Stimulated activated memory B cell treated with anti-CD40 and anti-IgM and Interleukin-4, amounts not matched to agents 10 μg/mL and 1 μg/mL and 100 μg/mL, for 72 hours (primary cell): ENCODE results near the gene PTPRN.

Experiments
- ATAC-seq: fragments of 150-1000 bp; cut with Tn5 transposase; 2 replicates; pipeline ENCODE4 v1.10.0; 2021
- H3K27ac Mint-ChIP-seq: one replicate; pipeline ENCODE4 v1.8.0; 2022; ENCODE audit warnings: mild to moderate bottlenecking, mixed read lengths
- H3K27me3 Mint-ChIP-seq: one replicate; pipeline ENCODE4 v1.8.0; 2022; ENCODE audit warnings: mixed read lengths
- H3K36me3 Mint-ChIP-seq: one replicate; pipeline ENCODE4 v1.8.0; 2022; ENCODE audit warnings: mixed read lengths
- H3K4me1 Mint-ChIP-seq: one replicate; pipeline ENCODE4 v1.8.0; 2022; ENCODE audit warnings: mixed read lengths
- H3K4me3 Mint-ChIP-seq: one replicate; pipeline ENCODE4 v1.8.0; 2022; ENCODE audit warnings: mild to moderate bottlenecking, moderate library complexity, mixed read lengths
- H3K9me3 Mint-ChIP-seq: one replicate; pipeline ENCODE4 v1.8.0; 2022; ENCODE audit warnings: mixed read lengths

PTPRN gene

GRCh38 chr2:219285894-219286425 lies 23.2 kb downstream of the PTPRN start:
- Mint-ChIP-seq H3K9me3 (no peaks in the 10 kb centered on the region), H3K4me1 (peaks cover 31% of the 10 kb centered on the region), H3K36me3 (peaks cover 33% of the 10 kb centered on the region), H3K4me3 (no peak overlapping the region), H3K27ac (peak overlapping the region; percentile 43), H3K27me3 (no peaks in the 10 kb centered on the region)
- no peak for ATAC-seq

- ATAC-seq = no peak
- peaks cover 39% of the 10 kb centered on the region for H3K36me3 Mint-ChIP-seq
Observed at GRCh38 chr2:219285373-219285735, 23.8 kb downstream of the PTPRN start.

GRCh38 chr2:219284501-219285372 lies 24.5 kb downstream of the PTPRN start:
- Mint-ChIP-seq H3K27ac (no peak overlapping the region), H3K36me3 (peaks cover 41% of the 10 kb centered on the region), H3K4me3 (no peak overlapping the region), H3K27me3 (no peaks in the 10 kb centered on the region), H3K9me3 (no peaks in the 10 kb centered on the region), H3K4me1 (peaks cover 43% of the 10 kb centered on the region)
- ATAC-seq = no peak

More at GRCh38 chr2:219285373-219285735, 23.8 kb downstream of the PTPRN start:
- Mint-ChIP-seq H3K4me1 (peaks cover 37% of the 10 kb centered on the region), H3K27ac (no peak overlapping the region), H3K27me3 (no peaks in the 10 kb centered on the region), H3K9me3 (no peaks in the 10 kb centered on the region), H3K4me3 (no peak overlapping the region)

- Mint-ChIP-seq H3K4me1 (peaks cover 55% of the 10 kb centered on the region), H3K27me3 (no peaks in the 10 kb centered on the region), H3K4me3 (no peak overlapping the region), H3K27ac (peak overlapping the region; percentile 45), H3K9me3 (no peaks in the 10 kb centered on the region), H3K36me3 (peaks cover 41% of the 10 kb centered on the region)
- ATAC-seq = no peak
Observed at GRCh38 chr2:219282943-219283581, 26.1 kb downstream of the PTPRN start.

- H3K27me3 Mint-ChIP-seq = no peaks in the 10 kb centered on the region
- H3K36me3 Mint-ChIP-seq = peaks cover 41% of the 10 kb centered on the region
- no peaks in the 10 kb centered on the region for H3K9me3 Mint-ChIP-seq
- no peak for ATAC-seq
- H3K27ac Mint-ChIP-seq = peak overlapping the region; percentile 45
- no peak overlapping the region for H3K4me3 Mint-ChIP-seq
- peaks cover 62% of the 10 kb centered on the region for H3K4me1 Mint-ChIP-seq
Observed at GRCh38 chr2:219282375-219282774, 26.8 kb downstream of the PTPRN start.

GRCh38 chr2:219281588-219281987 lies 27.6 kb downstream of the PTPRN start:
- Mint-ChIP-seq H3K4me1 (peaks cover 66% of the 10 kb centered on the region), H3K9me3 (no peaks in the 10 kb centered on the region), H3K36me3 (peaks cover 41% of the 10 kb centered on the region), H3K4me3 (no peak overlapping the region), H3K27me3 (no peaks in the 10 kb centered on the region), H3K27ac (peak overlapping the region; percentile 96)
- ATAC-seq = no peak

- ATAC-seq = no peak
- Mint-ChIP-seq H3K4me3 (peak overlapping the region; percentile 96), H3K4me1 (peaks cover 58% of the 10 kb centered on the region), H3K36me3 (peaks cover 33% of the 10 kb centered on the region), H3K27me3 (no peaks in the 10 kb centered on the region), H3K27ac (peak overlapping the region; percentile 96), H3K9me3 (no peaks in the 10 kb centered on the region)
Observed at GRCh38 chr2:219280651-219281050, 28.6 kb downstream of the PTPRN start.

- ATAC-seq = no peak
- H3K36me3 Mint-ChIP-seq = peaks cover 27% of the 10 kb centered on the region
- H3K9me3 Mint-ChIP-seq = no peaks in the 10 kb centered on the region
- H3K4me3 Mint-ChIP-seq = peak overlapping the region; percentile 96
- H3K27me3 Mint-ChIP-seq = no peaks in the 10 kb centered on the region
- H3K4me1 Mint-ChIP-seq = peaks cover 52% of the 10 kb centered on the region
- H3K27ac Mint-ChIP-seq = peak overlapping the region; percentile 96
Observed at GRCh38 chr2:219279916-219280516, 29.2 kb downstream of the PTPRN start.

GRCh38 chr2:219279151-219279915 lies 29.9 kb downstream of the PTPRN start, which contains the start of gene DNAJB2:
Gene DNAJB2, plus strand, starts transcription at chr2:219279366. Its CDS starts 468 bp downstream, at chr2:219279834.
- no peaks in the 10 kb centered on the region for H3K27me3 Mint-ChIP-seq
- H3K9me3 Mint-ChIP-seq = no peaks in the 10 kb centered on the region
- peaks cover 59% of the 10 kb centered on the region for H3K4me1 Mint-ChIP-seq
- H3K36me3 Mint-ChIP-seq = peaks cover 27% of the 10 kb centered on the region
- H3K4me3 Mint-ChIP-seq = peak within 1 kb of the TSS; percentile 96
- H3K27ac Mint-ChIP-seq = peak within 1 kb of the TSS; percentile 96
- peak; percentile 93 for ATAC-seq

GRCh38 chr2:219278655-219279150 lies 30.5 kb downstream of the PTPRN start:
- H3K4me1 Mint-ChIP-seq = peaks cover 65% of the 10 kb centered on the region
- peak overlapping the region; percentile 96 for H3K27ac Mint-ChIP-seq
- no peaks in the 10 kb centered on the region for H3K27me3 Mint-ChIP-seq
- peak overlapping the region; percentile 96 for H3K4me3 Mint-ChIP-seq
- peaks cover 27% of the 10 kb centered on the region for H3K36me3 Mint-ChIP-seq
- ATAC-seq = peak; percentile 0
- H3K9me3 Mint-ChIP-seq = no peaks in the 10 kb centered on the region

GRCh38 chr2:219277703-219278654 lies 31.2 kb downstream of the PTPRN start:
- no peaks in the 10 kb centered on the region for H3K9me3 Mint-ChIP-seq
- H3K27me3 Mint-ChIP-seq = no peaks in the 10 kb centered on the region
- peak overlapping the region; percentile 96 for H3K4me3 Mint-ChIP-seq
- ATAC-seq = peak; percentile 45
- H3K36me3 Mint-ChIP-seq = peaks cover 23% of the 10 kb centered on the region
- H3K4me1 Mint-ChIP-seq = peaks cover 63% of the 10 kb centered on the region
- H3K27ac Mint-ChIP-seq = peak overlapping the region; percentile 96

GRCh38 chr2:219274361-219274921 lies 34.8 kb downstream of the PTPRN start:
- no peak for ATAC-seq
- H3K4me1 Mint-ChIP-seq = peaks cover 52% of the 10 kb centered on the region
- H3K4me3 Mint-ChIP-seq = no peak overlapping the region
- no peaks in the 10 kb centered on the region for H3K9me3 Mint-ChIP-seq
- peak overlapping the region; percentile 17 for H3K27ac Mint-ChIP-seq
- H3K36me3 Mint-ChIP-seq = no peaks in the 10 kb centered on the region
- H3K27me3 Mint-ChIP-seq = no peaks in the 10 kb centered on the region

GRCh38 chr2:219273937-219274336 lies 35.3 kb downstream of the PTPRN start:
- Mint-ChIP-seq H3K9me3 (no peaks in the 10 kb centered on the region), H3K4me1 (peaks cover 51% of the 10 kb centered on the region), H3K27ac (no peak overlapping the region), H3K4me3 (no peak overlapping the region), H3K27me3 (no peaks in the 10 kb centered on the region), H3K36me3 (no peaks in the 10 kb centered on the region)
- no peak for ATAC-seq
